Fibroblast of lung (primary cell): ENCODE measurements around the gene F2R.

Experiments
- EZH2 ChIP-seq: IDR thresholded peaks from 2 replicates; pipeline ENCODE4 v1.5.1; 2012; ENCODE audit warnings: low read length, control low read depth, mild to moderate bottlenecking; ENCODE audit errors: missing control alignments
- TF ChIP-seq, protein P1 (sequence below), 2 donors: IDR thresholded peaks in 1 of 2; conservative IDR thresholded peaks in 1 of 2; 1 replicate in 1 of 2; 2 replicates in 1 of 2; pipeline ENCODE4 v1.5.1; 2011 to 2012; ENCODE audit warnings: low read length in 2 of 2, control low read depth in 1 of 2, inconsistent platforms in 1 of 2, low read depth in 1 of 2, mild to moderate bottlenecking in 1 of 2

DNA sequence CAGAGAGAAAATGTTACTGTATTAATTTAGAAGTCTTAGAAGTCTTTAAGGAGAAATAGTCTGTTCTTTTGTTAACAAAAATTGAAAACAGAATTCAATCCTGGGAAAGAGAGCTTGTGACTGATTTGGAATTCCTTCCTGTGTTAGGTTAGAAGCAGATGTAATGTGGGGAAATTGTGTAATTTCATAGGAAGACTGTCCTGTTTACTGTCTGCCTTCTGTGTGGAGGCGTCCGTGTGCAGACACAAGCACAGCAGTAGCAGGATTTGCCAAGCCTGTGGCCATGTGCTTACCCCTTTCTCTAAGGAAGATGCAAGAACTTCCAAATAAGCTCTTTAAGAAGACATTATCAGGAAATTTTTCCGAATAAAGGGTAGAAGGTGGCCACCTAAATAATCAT, 36.7 kb upstream of the F2R start:
- TF ChIP-seq, protein P1, sequence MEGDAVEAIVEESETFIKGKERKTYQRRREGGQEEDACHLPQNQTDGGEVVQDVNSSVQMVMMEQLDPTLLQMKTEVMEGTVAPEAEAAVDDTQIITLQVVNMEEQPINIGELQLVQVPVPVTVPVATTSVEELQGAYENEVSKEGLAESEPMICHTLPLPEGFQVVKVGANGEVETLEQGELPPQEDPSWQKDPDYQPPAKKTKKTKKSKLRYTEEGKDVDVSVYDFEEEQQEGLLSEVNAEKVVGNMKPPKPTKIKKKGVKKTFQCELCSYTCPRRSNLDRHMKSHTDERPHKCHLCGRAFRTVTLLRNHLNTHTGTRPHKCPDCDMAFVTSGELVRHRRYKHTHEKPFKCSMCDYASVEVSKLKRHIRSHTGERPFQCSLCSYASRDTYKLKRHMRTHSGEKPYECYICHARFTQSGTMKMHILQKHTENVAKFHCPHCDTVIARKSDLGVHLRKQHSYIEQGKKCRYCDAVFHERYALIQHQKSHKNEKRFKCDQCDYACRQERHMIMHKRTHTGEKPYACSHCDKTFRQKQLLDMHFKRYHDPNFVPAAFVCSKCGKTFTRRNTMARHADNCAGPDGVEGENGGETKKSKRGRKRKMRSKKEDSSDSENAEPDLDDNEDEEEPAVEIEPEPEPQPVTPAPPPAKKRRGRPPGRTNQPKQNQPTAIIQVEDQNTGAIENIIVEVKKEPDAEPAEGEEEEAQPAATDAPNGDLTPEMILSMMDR (conservative IDR thresholded peaks at IDR 0.05 in 1 of 2, IDR thresholded peaks at IDR 0.05 in 1 of 2; ENCODE audit: low read depth in 1 of 2, low read length in 2 of 2), result no peak
- TF ChIP-seq EZH2, result no peak
